ENCODE data around the gene ANXA2R.
"Not testable (repeated sequence)": the region's sequence is repeated elsewhere in the genome, so short reads cannot be mapped to it uniquely, and the experiment has no call there.

The ANXA2R gene

DNA sequence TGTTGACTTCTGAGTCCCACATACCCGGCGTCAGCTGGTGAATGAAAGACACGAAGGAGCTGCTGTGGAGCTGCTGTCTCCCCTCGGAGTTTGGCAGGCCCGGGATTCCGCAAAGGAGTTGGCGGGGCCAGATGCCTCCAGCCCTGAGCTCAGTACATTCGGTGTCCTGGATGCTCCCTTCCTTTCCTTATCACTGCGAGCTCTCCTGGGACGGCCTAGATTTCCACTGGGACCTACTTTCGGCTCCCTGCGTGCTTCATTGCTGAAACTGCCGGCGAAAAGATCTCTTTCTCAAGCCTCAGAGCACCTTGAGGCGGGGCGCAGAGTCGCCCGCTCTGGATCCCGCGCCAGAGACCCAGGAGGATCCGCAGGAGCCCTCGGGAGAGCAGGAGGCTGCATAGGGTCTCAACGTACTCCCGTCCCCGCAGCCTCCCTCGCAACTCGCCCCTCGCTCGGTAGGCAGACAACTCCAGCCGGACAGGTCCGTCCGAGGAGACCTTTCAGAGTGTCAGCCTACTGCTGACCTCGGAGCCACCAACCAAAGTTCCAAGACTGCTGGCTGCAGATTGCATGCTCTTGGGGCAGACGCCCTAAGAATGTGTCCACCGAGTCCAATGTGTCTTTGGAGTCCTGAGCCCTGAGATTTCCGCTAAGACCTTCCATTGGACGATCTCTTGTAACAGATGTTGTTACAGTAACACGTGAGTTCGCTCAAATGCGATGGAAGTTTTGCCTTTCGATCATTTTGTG, 6.1 kb downstream of the ANXA2R start:
- no peak for DNase-seq (ENCODE audit: low spot score)

DNA sequence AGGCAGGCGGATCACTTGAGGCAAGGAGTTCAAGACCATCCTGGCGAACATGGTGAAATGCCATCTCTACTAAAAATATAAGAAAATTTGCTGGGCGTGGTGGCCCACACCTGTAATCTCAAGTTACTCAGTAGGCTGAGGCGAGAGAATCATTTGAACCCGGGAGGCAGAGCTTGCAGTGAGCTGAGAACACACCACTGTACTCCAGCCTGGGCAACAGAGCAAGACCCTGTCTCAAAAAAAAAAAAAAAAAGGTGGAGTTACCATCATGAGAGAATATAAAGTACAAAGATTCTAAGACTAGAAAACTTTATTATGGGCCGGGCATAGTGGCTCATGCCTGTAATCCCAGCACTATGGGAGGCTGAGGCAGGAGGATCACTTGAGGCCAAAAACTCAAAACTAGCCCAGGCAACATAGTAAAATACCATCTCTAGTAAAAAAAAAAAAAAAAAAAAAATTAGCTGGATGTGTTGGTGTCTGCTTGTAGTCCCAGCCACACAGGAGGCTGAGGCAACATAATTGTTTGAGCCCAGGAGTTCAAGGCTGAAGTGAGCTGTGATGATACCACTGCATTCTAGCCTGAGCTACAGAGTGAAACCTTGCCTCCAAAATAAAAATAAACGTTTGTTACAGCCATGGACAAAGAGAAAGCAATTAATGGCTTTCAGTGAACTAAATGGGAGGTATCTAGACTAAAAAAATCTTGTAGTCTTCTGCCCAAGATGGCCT, 12.9 kb downstream of the ANXA2R start:
- DNase-seq (ENCODE audit: low spot score), result no peak

DNA sequence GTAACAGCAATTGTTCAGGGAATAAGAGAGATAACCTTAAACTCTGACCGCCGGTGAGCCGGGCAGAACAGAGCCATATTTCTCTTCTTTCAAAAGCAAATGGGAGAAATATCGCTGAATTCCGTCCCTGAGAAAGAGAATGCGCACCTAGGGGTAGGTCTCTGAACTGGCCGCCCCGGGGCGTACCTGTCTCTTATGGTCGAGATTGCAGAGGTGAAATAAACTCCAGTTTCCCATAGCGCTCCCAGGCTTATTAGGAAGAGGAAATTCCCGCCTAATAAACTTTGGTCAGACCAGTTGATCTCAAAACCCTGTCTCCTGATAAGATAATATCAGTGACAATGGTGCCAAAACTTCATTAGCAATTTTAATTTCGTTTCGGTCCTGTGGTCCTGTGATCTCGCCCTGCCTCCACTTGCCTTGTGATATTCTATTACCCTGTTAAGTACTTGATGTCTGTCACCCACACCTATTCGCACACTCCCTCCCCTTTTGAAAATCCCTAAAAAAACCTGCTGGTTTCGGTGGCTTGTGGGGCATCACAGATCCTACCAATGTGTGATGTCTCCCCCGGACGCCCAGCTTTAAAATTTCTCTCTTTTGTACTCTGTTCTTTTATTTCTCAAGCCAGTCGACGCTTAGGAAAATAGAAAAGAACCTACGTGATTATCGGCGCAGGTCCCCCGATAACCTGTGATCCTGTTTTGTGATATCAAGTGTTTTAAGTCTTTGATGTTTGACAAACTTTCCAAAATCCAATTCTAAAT, 14.8 kb downstream of the ANXA2R start:
- DNase-seq (ENCODE audit: low spot score), result not testable (repeated sequence)

DNA sequence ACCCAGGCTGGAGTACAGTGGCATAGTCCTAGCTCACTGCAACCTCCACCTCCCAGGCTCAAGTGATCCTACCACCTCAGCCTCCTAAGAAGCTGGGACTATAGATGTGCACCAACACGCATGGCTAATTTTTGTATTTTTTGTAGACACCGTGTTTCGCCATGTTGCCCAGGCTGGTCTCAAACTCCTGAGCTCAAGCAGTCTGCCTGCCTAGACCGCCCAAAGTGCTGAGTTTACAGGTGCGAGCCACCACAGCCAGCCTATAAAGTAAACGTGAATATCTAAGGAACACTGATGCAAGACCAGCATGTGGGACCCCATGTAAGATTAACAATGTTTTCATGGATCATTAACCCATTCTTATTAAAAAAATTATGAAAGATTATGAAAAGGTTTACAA, 15.9 kb downstream of the ANXA2R start:
- DNase-seq (ENCODE audit: low spot score), result no peak

DNA sequence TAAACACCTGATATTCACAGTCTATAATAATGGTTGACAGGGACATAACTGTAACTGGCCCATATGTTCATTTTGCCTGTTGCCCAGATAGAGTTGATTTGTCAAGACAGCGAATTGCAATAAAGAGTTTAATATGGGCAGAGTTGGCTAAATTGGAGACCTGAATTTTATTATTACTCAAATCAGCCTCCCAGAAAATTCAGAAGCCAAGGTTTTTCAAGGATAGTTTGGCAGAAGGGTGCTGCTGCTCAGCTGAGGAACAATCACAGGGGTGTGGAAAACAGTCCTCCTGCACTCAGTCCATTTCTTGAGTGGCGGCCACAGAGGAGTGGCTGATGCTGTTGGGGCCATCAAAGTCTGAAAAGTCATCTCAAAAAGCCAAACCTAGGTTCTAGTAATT, 19.0 kb downstream of the ANXA2R start:
- DNase-seq (ENCODE audit: low spot score), result no peak

DNA sequence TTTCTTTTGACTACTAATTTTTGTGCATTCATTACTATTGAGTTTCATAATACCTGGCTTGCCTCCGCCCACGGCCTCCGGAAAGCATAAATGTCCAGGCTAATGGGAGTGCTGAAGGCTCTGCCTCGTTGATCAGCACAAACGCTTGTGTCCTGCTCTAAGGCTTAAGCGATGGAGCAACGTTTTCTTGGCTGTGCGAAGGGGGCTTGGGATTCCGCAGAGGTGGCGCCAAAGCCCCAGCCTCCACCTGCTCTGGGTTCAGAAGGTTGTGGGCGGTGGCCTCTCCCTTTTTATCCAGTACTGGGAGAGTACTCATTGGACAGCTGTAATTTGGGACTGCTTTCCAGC, 19.7 kb downstream of the ANXA2R start:
- DNase-seq (ENCODE audit: low spot score), result no peak

DNA sequence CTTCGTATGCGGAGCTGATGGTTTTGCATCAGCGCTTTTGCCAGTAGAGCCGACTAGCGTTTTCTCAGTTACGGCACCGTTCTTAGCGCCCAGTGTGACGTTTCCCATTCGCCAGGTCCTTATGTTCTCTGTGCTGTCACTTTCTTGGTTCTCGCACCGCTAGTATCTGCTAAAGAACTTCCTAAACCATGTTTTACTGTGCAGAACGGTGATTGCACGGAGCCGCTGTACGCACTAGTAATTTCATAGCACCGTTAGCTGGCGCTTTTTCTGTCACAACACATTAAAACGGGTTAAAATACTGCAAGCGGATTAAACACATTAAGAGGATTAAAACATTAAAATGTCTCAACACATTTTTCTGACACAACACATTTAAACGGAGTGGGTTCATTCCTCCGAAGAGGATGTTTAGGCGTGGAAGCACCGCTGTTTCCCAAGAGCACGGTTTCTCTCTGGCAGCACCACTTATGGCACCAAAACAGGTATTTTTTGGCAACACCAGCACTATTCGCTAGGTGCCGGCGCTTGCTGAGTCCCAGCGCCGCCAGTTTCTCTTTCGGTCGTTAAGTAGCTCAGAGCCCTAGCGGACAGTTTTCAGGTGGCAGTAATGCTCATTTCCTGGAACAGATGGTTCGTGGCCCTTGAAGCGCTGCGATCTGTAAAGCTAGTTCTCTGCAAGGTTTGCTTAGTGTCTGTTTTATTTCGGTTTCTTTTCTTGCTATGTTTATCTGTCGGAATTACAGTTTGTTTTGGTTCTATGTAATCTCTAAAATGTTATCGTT, 20.3 kb downstream of the ANXA2R start:
- DNase-seq (ENCODE audit: low spot score), result peak; percentile 91

DNA sequence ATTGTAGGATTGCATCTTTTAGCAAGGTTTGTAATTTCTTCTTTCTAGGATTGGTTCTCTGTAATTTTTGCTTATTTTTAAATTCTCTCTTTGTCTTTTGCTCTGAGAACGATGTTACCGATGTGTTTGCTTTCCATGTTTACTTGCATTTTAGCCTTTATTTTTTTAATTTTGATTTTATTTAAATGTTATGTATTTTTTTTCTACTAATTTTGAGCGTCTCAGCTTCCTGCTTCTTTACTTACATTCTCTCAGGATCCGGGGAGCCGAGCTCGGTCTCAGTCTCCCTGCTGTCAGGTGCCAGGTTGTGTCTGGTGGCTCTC, 20.9 kb downstream of the ANXA2R start:
- DNase-seq (ENCODE audit: low spot score), result no peak

DNA sequence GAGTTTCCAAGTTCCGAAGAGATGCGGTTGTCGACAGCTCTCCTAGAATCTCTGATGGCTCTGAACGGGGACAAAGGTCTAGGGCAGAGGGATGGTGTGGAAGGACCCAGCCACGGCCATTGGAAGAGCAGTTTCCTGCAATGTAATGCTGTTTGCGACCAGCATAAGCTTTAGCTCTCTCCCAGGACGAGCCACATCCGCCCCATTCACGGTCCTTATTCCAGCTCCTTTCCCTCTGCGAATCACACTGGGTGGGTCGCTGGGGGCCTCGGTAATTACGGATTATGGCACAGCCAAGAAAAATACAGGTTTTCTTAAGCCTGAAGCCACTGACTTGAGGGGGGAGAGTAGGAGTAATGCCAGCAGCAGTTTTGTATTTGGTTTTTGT, 22.7 kb downstream of the ANXA2R start:
- peak; percentile 39 for DNase-seq (ENCODE audit: low spot score)

DNA sequence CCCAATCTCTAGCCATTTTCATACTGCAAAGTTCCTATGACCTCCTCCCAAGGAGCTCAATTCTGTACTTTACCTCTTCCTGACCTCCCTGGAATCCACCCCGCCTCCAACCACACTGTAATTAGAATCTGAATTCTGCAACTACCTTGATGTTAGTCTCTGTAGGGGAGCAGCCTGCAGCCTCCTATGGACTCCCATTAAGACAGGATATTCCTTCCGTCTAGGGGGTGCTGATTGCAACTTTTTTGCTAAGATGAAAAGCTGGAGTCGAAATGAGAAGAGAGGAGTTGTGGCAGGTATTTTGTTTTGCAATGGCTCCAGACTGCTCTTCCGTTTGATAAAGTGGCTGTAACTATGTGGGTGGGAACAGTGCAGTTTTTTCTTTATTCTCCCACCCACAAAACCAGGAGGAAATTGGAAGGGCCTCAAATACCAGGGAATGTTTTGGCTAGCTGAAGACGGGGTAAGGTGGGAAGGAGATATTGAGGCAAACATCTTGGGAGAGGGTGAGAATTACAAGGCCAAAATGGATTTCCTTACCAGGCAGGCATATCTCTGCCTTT, 23.8 kb downstream of the ANXA2R start:
- no peak for DNase-seq (ENCODE audit: low spot score)

DNA sequence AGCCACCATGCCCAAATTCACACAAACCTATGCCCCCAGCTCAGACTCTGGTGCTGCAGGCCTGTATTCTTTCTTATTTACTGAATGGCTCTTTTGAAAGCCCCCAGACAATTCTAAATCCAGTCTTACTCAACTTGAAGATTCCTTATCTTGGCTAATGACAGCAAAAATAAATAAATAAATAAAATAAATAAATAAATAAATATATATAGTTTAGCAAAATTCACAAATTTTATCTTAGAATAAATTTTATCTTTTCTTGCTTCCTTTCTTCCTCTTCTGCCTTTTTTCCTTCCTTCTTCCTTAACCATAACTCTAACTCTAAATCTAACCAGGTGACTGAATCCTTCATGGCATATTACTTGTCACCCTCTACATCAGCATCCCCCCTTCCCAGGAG, 25.6 kb downstream of the ANXA2R start:
- DNase-seq (ENCODE audit: low spot score), result no peak

DNA sequence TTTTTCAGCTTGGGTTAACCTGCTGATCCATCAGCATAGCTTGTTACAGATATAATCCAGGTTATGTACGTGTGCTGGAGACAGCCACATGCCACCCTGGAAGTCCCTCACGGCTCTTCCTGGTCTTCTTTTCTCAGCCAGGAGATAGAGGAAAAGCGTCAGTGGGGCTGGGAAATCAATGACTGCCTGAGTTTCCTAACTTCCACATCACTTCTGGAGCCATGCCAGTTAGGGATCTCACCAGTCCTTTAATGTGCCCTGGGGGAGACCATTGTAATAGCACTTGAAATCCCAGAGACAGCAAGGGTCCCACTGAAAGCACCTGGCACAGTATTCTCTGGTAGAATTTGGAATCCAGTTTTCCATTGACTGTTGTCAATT, 29.2 kb downstream of the ANXA2R start:
- no peak for DNase-seq (ENCODE audit: low spot score)

DNA sequence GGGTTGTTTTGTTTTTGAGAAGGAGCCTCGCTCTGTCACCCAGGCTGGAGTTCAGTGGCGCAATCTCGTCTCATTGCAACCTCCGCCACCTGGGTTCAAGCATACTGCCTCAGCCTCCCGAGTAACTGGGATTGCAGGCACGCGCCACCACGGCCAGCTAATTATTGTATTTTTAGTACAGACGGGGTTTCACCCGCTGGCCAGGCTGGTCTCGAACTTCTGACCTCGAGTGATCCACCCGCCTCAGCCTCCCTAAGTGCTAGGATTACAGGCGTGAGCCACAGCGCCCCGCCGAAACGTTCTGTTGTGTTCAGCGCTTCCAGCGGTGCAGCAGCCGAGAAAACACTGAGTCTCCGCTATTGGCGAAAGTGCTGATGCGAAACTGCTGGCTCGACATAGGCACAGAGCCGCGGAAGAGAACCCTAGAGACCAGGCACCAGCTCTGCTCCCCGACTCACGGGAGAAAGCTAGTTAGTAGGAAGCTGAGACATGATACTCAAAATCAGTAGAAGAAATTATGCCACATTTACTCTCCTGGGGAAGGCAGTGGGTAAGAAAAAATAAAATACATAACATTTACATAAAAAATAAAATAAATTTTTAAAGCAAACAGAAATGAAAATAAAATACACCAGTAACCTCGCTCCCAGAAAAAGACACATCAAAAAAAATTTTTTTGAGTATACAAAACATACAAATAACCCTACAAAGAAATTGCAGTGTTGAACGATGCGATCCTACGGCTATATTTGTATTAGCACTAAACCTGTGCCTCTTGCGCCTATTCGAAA, 31.6 kb downstream of the ANXA2R start:
- peak; percentile 92 for DNase-seq (ENCODE audit: low spot score)

DNA sequence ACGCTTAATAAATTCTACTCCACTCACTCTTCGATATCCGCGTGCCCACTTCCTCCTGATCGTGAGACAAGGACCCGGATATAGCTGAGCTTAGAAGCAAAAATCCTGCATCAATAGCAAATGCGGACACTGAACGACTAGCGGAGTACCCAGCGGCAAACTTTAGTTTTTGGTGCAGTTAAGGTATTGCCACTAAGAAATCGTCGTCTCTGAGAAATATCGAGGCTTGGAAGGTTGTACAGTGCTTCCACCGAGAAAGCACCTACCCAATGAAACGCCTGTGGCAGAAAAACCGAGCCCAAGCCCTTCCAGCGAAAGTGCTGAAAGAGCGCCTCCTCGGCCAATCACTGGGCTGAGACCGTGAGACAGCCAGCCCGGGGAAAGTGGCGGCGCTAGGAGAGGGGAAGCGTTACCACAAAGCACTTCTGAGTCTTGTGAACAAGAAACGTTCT, 32.2 kb downstream of the ANXA2R start:
- DNase-seq (ENCODE audit: low spot score), result peak; percentile 79

DNA sequence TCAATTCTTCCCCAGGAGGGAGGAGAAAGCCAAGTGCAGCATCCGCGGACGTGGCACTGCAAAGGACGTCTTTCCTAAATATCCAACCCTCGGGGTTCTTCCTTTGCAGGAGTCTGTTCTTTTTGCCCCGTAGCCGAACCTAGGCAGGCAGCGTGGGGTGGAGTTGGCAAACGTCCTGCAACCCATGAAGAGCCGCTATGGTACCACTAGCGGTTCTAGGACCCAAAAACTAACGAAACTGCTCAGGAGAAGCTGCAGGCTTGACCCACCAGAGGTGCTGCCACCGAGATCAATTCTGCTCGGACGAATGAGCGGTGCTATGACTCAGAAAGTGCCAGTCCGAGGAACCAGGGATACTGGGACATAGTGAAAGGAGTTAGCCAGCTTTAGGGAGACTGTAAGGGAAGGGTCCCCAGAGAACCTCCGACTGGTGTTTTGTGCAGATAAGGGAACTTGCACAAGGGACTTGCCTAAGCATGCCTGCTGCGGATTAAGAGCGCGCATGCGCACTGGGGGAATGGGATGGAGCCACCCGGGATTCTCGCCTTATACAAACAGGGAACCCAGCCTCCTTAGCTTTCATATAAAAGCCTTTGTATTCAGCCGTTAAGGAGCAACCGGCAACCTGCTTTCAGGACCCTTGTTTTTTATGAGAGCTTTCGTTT, 32.7 kb downstream of the ANXA2R start:
- DNase-seq (ENCODE audit: low spot score), result peak; percentile 94

DNA sequence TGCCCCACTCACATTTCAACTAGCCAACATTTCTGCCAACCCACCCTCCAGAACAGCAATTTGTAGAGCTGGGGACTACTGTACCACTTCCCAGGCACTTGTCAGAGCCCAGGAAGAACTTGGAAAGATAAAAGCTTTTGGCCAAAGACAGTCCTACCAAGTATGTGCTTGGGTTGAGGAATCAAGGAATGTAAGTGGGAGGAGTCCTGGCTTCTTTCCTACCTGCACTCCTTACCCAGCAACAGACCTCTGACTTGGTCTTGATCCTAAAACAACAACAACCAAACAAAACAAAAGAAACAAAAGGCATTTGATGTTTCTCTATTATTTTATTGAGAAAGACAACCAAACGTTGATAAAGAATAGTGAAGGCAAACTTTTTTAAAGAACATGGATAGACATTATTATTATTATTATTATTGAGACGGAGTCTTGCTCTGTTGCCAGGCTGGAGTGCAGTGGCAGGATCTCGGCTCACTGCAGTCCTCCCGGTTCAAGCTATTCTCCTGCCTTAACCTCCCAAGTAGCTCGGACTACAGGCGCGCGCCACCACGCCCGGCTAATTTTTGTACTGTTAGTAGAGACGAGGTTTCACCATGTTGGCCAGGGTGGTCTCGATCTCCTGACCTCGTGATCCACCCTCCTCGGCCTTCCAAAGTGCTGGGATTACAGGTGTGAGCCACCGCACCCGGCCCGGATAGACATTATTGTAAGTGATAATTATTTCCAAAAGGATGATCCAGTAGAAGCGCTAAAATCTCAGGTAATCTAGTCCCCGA, 33.5 kb downstream of the ANXA2R start:
- DNase-seq (ENCODE audit: low spot score), result no peak

DNA sequence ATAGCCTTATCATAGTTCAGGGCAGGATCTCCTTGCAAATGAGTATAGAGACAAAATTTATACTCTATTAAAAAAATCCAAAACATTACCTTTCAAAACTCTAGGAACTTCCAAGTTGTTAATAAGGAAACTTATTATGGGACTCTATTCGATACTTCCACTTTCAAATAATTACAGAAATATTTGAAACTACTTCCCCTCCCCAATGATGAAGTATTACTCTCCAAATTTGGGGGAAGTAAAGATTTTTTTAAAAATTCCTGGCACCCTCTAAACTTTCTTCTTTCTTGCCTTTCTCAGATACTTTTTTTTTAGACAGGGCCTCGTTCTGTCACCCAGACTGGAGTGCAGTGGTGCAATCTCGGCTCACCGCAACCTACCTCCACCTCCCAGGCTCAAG, 35.1 kb downstream of the ANXA2R start:
- no peak for DNase-seq (ENCODE audit: low spot score)

DNA sequence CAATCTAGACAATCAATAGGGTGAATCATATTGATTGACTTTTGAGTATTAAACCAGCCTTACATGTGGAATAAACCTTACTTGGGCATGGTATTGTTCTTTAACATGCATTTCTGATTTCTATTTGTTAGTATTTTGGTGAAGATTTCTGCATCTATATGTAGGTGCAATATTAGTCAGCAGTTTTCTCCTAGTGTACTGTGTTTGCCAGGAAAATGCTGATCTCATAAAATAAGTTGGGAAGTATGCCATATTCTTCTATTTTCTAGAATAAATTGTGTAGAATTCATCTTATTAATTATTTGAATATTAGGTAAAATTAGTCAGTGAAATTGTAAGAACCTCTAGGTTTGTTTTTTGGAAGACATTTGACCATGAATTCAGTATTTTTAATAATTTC, 38.4 kb downstream of the ANXA2R start:
- DNase-seq (ENCODE audit: low spot score), result no peak

DNA sequence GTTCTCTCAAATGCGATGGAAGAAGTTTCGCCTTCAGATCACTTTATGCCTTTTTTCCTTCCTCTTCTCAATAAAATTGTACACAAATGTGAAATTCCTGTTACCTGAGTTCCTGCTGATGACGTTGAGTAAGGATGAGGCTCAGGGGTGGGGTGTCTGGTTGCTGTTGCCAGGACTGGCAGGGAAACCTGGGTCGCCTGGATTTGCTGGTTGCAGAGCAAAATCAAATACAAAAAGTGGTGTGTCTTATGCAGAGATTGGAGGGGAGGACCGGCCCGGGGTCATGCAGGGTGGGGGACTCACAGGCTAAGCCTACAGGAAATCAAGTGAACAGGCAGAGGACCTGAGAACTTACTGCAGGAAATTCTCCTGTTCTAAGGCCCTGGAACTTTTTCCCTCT, 39.2 kb downstream of the ANXA2R start:
- DNase-seq (ENCODE audit: low spot score), result no peak

Data from hematopoietic multipotent progenitor cell treated with erythropoietin and hydrocortisone succinate and interleukin-3 and kit ligand, for 15 days (in vitro differentiated cells).